ENCODE results near the gene HOXB9. TPM values are rescaled to one million over a fixed set of nuclear protein-coding genes. Genes with fewer than 3 reads are reported as not detected.

Gene HOXB9
- total RNA-seq, 6 donors from 2014 or later, result 0.20 to 0.30 (median 0.29) TPM; not detected in 3

- no peak overlapping the region for H3K27ac ChIP-seq
- WGBS, 2 donors, result 49 to 55% methylated on average over 29 to 32 of the region's 32 CpGs
- H3K4me1 ChIP-seq, result peaks cover 4 to 19% (median 6%) of the 10 kb centered on the region in 4 donors
- H3K9me3 ChIP-seq, result no peaks in the 10 kb centered on the region
- no peak for ATAC-seq (ENCODE audit: low FRiP score in 2 of 2)
- TF ChIP-seq POLR2A (IDR thresholded peaks at IDR 0.05) (no peak), POLR2AphosphoS5 (IDR thresholded peaks at IDR 0.05) (no peak), CTCF (IDR thresholded peaks at IDR 0.05) (no peak), EP300 (IDR thresholded peaks at IDR 0.05) (no peak)
- peaks cover 3 to 90% (median 46%) of the 10 kb centered on the region in 4 donors for H3K27me3 ChIP-seq
- H3K36me3 ChIP-seq, result no peaks in the 10 kb centered on the region
- peak in 1 of 2 donors; percentile 74 for DNase-seq
- no peak overlapping the region for H3K4me3 ChIP-seq
Observed at GRCh38 chr17:48619826-48620449, 6.2 kb downstream of the HOXB9 start.

GRCh38 chr17:48618256-48618896, 7.8 kb downstream of the HOXB9 start:
- Histone ChIP-seq H3K27me3 (peaks cover 3 to 91% (median 51%) of the 10 kb centered on the region in 4 donors), H3K4me3 (no peak overlapping the region), H3K4me1 (peaks cover 2 to 27% (median 13%) of the 10 kb centered on the region in 4 donors), H3K9me3 (no peaks in the 10 kb centered on the region), H3K27ac (no peak overlapping the region), H3K36me3 (no peaks in the 10 kb centered on the region)
- TF ChIP-seq CTCF (IDR thresholded peaks at IDR 0.05) (peak; percentile 91 to 95 (median 94)), POLR2AphosphoS5 (IDR thresholded peaks at IDR 0.05) (no peak)
- DNase-seq, result peak; percentile 87 to 93
- WGBS, 2 donors, result 4 to 5% methylated on average over 25 of the region's 25 CpGs
- peak; percentile 89 to 92 for ATAC-seq (ENCODE audit: low FRiP score in 2 of 2)

GRCh38 chr17:48617471-48618255, 8.5 kb downstream of the HOXB9 start:
- peaks cover 9 to 34% (median 18%) of the 10 kb centered on the region in 4 donors for H3K4me1 ChIP-seq
- no peaks in the 10 kb centered on the region for H3K36me3 ChIP-seq
- no peak overlapping the region for H3K27ac ChIP-seq
- ATAC-seq (ENCODE audit: low FRiP score in 2 of 2), result no peak
- H3K9me3 ChIP-seq, result no peaks in the 10 kb centered on the region
- no peak overlapping the region for H3K4me3 ChIP-seq
- WGBS, 2 donors, result 12 to 13% methylated on average over 18 to 37 of the region's 43 CpGs
- no peak for TF ChIP-seq CTCF (IDR thresholded peaks at IDR 0.05)
- no peak for TF ChIP-seq POLR2AphosphoS5 (IDR thresholded peaks at IDR 0.05)
- TF ChIP-seq POLR2A (IDR thresholded peaks at IDR 0.05), result no peak
- TF ChIP-seq EP300 (IDR thresholded peaks at IDR 0.05), result no peak
- peak in 1 of 2 donors; percentile 81 for DNase-seq
- peaks cover 3 to 93% (median 55%) of the 10 kb centered on the region in 4 donors for H3K27me3 ChIP-seq

GRCh38 chr17:48616717-48617470, 9.3 kb downstream of the HOXB9 start:
- DNase-seq (no peak), ATAC-seq (ENCODE audit: low FRiP score in 2 of 2) (no peak)
- TF ChIP-seq POLR2AphosphoS5 (IDR thresholded peaks at IDR 0.05) (no peak), CTCF (IDR thresholded peaks at IDR 0.05) (no peak), POLR2A (IDR thresholded peaks at IDR 0.05) (no peak), EP300 (IDR thresholded peaks at IDR 0.05) (no peak)
- Histone ChIP-seq H3K27ac (no peak overlapping the region), H3K4me1 (peaks cover 16 to 42% (median 25%) of the 10 kb centered on the region in 4 donors), H3K27me3 (peaks cover 5 to 95% (median 59%) of the 10 kb centered on the region in 4 donors), H3K4me3 (no peak overlapping the region), H3K36me3 (no peaks in the 10 kb centered on the region), H3K9me3 (no peaks in the 10 kb centered on the region)
- 27 to 33% methylated on average over 15 of the region's 15 CpGs for WGBS, 2 donors
